Trophoblast cell (in vitro differentiated cells and primary cell): ENCODE results near the gene CFAP99.

ENCODE experiments used
- DNase-seq, 2 donors: peaks; one replicate each; pipeline ENCODE4 v3.0.0-alpha.2; 2016
- H2AFZ ChIP-seq: 2 replicates; pipeline ENCODE4 v1.6.1; 2013; ENCODE audit warnings: low read length, moderate library complexity, mild to moderate bottlenecking; ENCODE audit not compliant: insufficient read depth, poor library complexity
- H2AK5ac ChIP-seq: 2 replicates; pipeline ENCODE4 v1.6.1; 2013; ENCODE audit warnings: mild to moderate bottlenecking, low read length
- H2BK120ac ChIP-seq: 2 replicates; pipeline ENCODE4 v1.6.1; 2013; ENCODE audit warnings: low read length, mild to moderate bottlenecking, moderate library complexity; ENCODE audit not compliant: insufficient read depth, poor library complexity
- H2BK12ac ChIP-seq: 2 replicates; pipeline ENCODE4 v1.6.1; 2013; ENCODE audit warnings: mild to moderate bottlenecking, low read length, moderate library complexity
- H2BK5ac ChIP-seq: 2 replicates; pipeline ENCODE4 v1.6.1; 2013; ENCODE audit warnings: low read length, low read depth, moderate library complexity, mild to moderate bottlenecking; ENCODE audit not compliant: poor library complexity
- H3K14ac ChIP-seq: 2 replicates; pipeline ENCODE4 v1.6.1; 2013; ENCODE audit warnings: mild to moderate bottlenecking, low read length
- H3K18ac ChIP-seq: 2 replicates; pipeline ENCODE4 v1.6.1; 2013; ENCODE audit warnings: mild to moderate bottlenecking, low read length
- H3K23ac ChIP-seq: 2 replicates; pipeline ENCODE4 v1.6.1; 2013; ENCODE audit warnings: low read length
- H3K27ac ChIP-seq: 2 replicates; pipeline ENCODE4 v1.5.1; 2013; ENCODE audit warnings: low read depth, mild to moderate bottlenecking, inconsistent platforms, low read length, moderate library complexity
- H3K27me3 ChIP-seq: 2 replicates; pipeline ENCODE4 v1.6.1; 2013; ENCODE audit warnings: inconsistent platforms, mild to moderate bottlenecking, low read length, moderate library complexity; ENCODE audit not compliant: insufficient read depth
- H3K36me3 ChIP-seq, 2 experiments: 1 replicate in 1 of 2; 2 replicates in 1 of 2; pipeline ENCODE4 v1.6.1; 2013; ENCODE audit warnings: low read length in 2 of 2, mild to moderate bottlenecking in 2 of 2, moderate library complexity in 1 of 2; ENCODE audit not compliant: insufficient read depth in 2 of 2, control insufficient read depth in 1 of 2
- H3K4ac ChIP-seq: 2 replicates; pipeline ENCODE4 v1.6.1; 2013; ENCODE audit warnings: low read depth, mild to moderate bottlenecking, low read length, moderate library complexity
- H3K4me1 ChIP-seq, 2 experiments: 1 replicate in 1 of 2; 2 replicates in 1 of 2; pipeline ENCODE4 v1.6.1; 2013; ENCODE audit warnings: low read length in 2 of 2, mild to moderate bottlenecking in 2 of 2, moderate library complexity in 1 of 2; ENCODE audit not compliant: insufficient read depth in 2 of 2, control insufficient read depth in 1 of 2
- H3K4me2 ChIP-seq: 2 replicates; pipeline ENCODE4 v1.6.1; 2013; ENCODE audit warnings: inconsistent platforms, mild to moderate bottlenecking, low read length, moderate library complexity
- H3K4me3 ChIP-seq: 2 replicates; pipeline ENCODE4 v1.5.1; 2013; ENCODE audit warnings: mild to moderate bottlenecking, low read depth, low read length, inconsistent platforms
- H3K79me1 ChIP-seq: one replicate; pipeline ENCODE4 v1.6.1; 2013; ENCODE audit warnings: low read length
- H3K79me2 ChIP-seq: 2 replicates; pipeline ENCODE4 v1.6.1; 2013; ENCODE audit warnings: low read length, mild to moderate bottlenecking; ENCODE audit not compliant: control insufficient read depth, insufficient read depth, poor library complexity
- H3K9ac ChIP-seq: 2 replicates; pipeline ENCODE4 v1.6.1; 2013; ENCODE audit warnings: mild to moderate bottlenecking, low read length
- H3K9me3 ChIP-seq: 2 replicates; pipeline ENCODE4 v1.6.1; 2013; ENCODE audit warnings: low read depth, mild to moderate bottlenecking, control low read depth, inconsistent platforms, low read length; ENCODE audit not compliant: insufficient read depth
- H4K12ac ChIP-seq: 2 replicates; pipeline ENCODE4 v1.6.1; 2013; ENCODE audit warnings: low read depth, mild to moderate bottlenecking, low read length, moderate library complexity
- H4K8ac ChIP-seq: 2 replicates; pipeline ENCODE4 v1.6.1; 2013; ENCODE audit warnings: low read depth, mild to moderate bottlenecking, low read length, moderate library complexity
- H4K91ac ChIP-seq: one replicate; pipeline ENCODE4 v1.6.1; 2013; ENCODE audit warnings: low read depth, mild to moderate bottlenecking, low read length, moderate library complexity
- WGBS: extraction: QIAGEN DNeasy Blood & Tissue Kit; methylation state at CpG from one replicate; pipeline ENCODE4 v1.1.7; 2013; ENCODE audit warnings: missing lambda C conversion rate; ENCODE audit not compliant: insufficient read length, insufficient coverage; ENCODE audit errors: extremely low coverage; 5-methylcytosine and 5-hydroxymethylcytosine counted together

The CFAP99 gene

DNA sequence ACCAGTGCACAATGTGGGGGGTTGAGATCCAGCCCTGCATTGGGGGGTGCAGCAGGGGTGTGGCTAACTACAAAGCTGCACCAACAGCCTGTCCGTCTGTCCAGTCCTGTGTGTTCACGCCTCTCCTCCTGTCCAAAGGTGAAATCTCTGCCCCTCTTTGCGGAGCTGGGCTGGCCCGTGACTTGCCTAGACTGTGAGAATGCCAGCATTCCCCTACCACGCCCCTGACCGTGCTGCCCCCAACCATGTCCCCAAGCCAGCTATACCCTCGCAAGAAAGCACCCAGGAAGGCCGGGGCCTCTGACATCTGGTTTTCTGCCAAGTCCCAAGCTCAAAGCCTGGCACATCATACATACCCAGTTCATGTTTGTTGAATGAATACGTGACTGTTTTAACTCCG is 19.5 kb upstream of the CFAP99 start:
- H3K36me3 ChIP-seq = no peaks in the 10 kb centered on the region
- no peak overlapping the region for H3K9ac ChIP-seq
- no peak overlapping the region for H3K27ac ChIP-seq
- no peak overlapping the region for H3K14ac ChIP-seq
- no peak overlapping the region for H4K12ac ChIP-seq
- no peaks in the 10 kb centered on the region for H3K79me1 ChIP-seq
- peaks cover 12% of the 10 kb centered on the region for H3K9me3 ChIP-seq
- H3K4ac ChIP-seq = no peak overlapping the region
- H3K27me3 ChIP-seq = no peaks in the 10 kb centered on the region
- no peak overlapping the region for H2BK120ac ChIP-seq
- H3K18ac ChIP-seq = no peak overlapping the region
- no CpG with 5 or more reads among the region's 10 CpGs for WGBS
- no peak for DNase-seq
- H4K91ac ChIP-seq = no peak overlapping the region
- no peak overlapping the region for H2BK5ac ChIP-seq
- H2AFZ ChIP-seq = no peak overlapping the region
- H3K23ac ChIP-seq = no peak overlapping the region
- H4K8ac ChIP-seq = no peak overlapping the region
- H3K4me3 ChIP-seq = no peak overlapping the region
- H3K4me2 ChIP-seq = no peak overlapping the region
- no peak overlapping the region for H2BK12ac ChIP-seq
- H3K79me2 ChIP-seq = no peaks in the 10 kb centered on the region
- peaks cover 0 to 4% of the 10 kb centered on the region in 2 experiments for H3K4me1 ChIP-seq
- H2AK5ac ChIP-seq = no peak overlapping the region

DNA sequence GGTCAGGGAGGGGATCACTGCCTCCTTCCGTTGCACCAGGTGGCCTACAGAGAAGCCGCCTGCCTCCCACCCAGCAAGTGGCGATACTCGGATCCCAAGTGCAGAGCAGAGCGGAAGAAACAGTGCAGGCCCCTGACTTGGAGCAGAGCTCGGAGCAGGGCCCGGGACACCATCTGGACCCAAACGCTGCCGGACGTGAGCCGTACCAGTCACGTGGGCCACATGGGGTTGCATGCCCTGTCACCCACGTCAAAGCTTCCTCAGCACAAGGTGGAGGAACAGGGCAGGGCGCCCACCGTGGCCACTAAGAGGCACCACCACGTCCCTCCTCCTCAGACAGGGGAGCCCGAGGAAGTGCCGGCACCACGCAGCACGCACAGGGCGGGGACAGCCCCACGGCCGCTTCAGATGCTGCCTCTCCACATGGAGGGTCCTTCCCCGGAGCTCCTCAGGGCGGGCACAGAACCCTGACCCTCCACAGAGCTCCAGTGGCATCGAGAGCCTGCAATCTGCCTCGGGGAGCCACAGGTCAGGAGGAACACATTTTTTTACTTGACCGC is 19.0 kb upstream of the CFAP99 start:
- no peak for DNase-seq
- H3K27ac ChIP-seq = no peak overlapping the region

GRCh38 chr4:2400841-2401609 is 17.7 kb upstream of the CFAP99 start:
- DNase-seq = no peak
- Histone ChIP-seq H4K91ac (no peak overlapping the region), H3K79me2 (no peaks in the 10 kb centered on the region), H3K4me3 (no peak overlapping the region), H3K9ac (no peak overlapping the region), H3K4me1 (peaks cover 0 to 4% of the 10 kb centered on the region in 2 experiments), H3K14ac (no peak overlapping the region), H3K36me3 (no peaks in the 10 kb centered on the region), H3K27ac (no peak overlapping the region), H3K18ac (no peak overlapping the region), H4K12ac (no peak overlapping the region), H2BK5ac (no peak overlapping the region), H2AK5ac (no peak overlapping the region), H3K9me3 (peaks cover 15% of the 10 kb centered on the region), H4K8ac (no peak overlapping the region), H2BK12ac (no peak overlapping the region), H3K4me2 (no peak overlapping the region), H3K4ac (no peak overlapping the region), H2AFZ (no peak overlapping the region), H2BK120ac (no peak overlapping the region), H3K23ac (no peak overlapping the region), H3K79me1 (no peaks in the 10 kb centered on the region), H3K27me3 (no peaks in the 10 kb centered on the region)
- no CpG with 5 or more reads among the region's 15 CpGs for WGBS

More for the DNA sequence above, 19.0 kb upstream of the CFAP99 start:
- Histone ChIP-seq H3K9ac (no peak overlapping the region), H3K18ac (no peak overlapping the region), H2BK12ac (no peak overlapping the region), H2AFZ (no peak overlapping the region), H3K27me3 (no peaks in the 10 kb centered on the region), H3K4me1 (peaks cover 0 to 4% of the 10 kb centered on the region in 2 experiments), H3K4ac (no peak overlapping the region), H2BK5ac (no peak overlapping the region), H3K36me3 (no peaks in the 10 kb centered on the region), H3K14ac (no peak overlapping the region), H4K91ac (no peak overlapping the region), H3K4me3 (no peak overlapping the region), H3K4me2 (no peak overlapping the region), H4K8ac (no peak overlapping the region), H3K79me2 (no peaks in the 10 kb centered on the region), H3K23ac (no peak overlapping the region), H3K79me1 (no peaks in the 10 kb centered on the region), H4K12ac (no peak overlapping the region), H2AK5ac (no peak overlapping the region), H2BK120ac (no peak overlapping the region), H3K9me3 (peaks cover 10% of the 10 kb centered on the region)
- no CpG with 5 or more reads among the region's 28 CpGs for WGBS

DNA sequence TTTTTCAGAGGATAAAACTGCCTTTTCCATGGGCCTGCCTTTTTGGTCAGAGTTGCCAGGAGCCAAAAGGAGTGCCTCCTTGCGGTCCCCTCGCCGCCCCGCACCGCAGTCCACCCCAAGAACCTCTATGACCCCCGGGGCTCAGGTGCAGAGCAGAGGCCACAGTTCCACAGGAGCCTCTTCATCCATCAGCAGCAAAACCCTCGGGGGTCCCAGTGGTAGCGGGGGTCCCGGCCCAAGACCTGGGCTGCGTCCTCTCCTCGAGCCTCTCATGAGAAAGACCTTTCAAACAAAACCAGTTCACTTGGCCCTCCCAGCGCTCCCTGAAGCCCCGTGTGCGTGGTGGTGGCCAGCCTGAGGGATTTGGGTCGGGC is 17.2 kb upstream of the CFAP99 start:
- no CpG with 5 or more reads among the region's 15 CpGs for WGBS

More for the DNA sequence above, 17.2 kb upstream of the CFAP99 start:
- Histone ChIP-seq H3K9ac (no peak overlapping the region), H3K23ac (no peak overlapping the region), H4K8ac (no peak overlapping the region), H3K27ac (no peak overlapping the region), H3K4me1 (peaks cover 0 to 4% of the 10 kb centered on the region in 2 experiments), H4K12ac (no peak overlapping the region), H3K4me3 (no peak overlapping the region), H2BK12ac (no peak overlapping the region), H2BK120ac (no peak overlapping the region), H2AFZ (no peak overlapping the region), H3K18ac (no peak overlapping the region), H3K79me1 (no peaks in the 10 kb centered on the region), H4K91ac (no peak overlapping the region), H3K79me2 (no peaks in the 10 kb centered on the region), H2BK5ac (no peak overlapping the region), H3K9me3 (peaks cover 15% of the 10 kb centered on the region), H3K36me3 (no peaks in the 10 kb centered on the region), H3K4ac (no peak overlapping the region), H3K4me2 (peak overlapping the region; percentile 50), H2AK5ac (no peak overlapping the region), H3K27me3 (no peaks in the 10 kb centered on the region), H3K14ac (no peak overlapping the region)
- DNase-seq = no peak
